Activated CD4-positive, alpha-beta T cell treated with anti-CD3 and anti-CD28 coated beads, Interleukin-2, amount 10 ng/mL, durations not matched to agents 24 days and 14 days (primary cell): ENCODE measurements around the gene TMEM151A. TPM values are rescaled to one million over a fixed set of nuclear protein-coding genes. Genes with fewer than 3 reads are reported as not detected.
"Not testable (repeated sequence)": the region's sequence is repeated elsewhere in the genome, so short reads cannot be mapped to it uniquely, and the experiment has no call there.

ENCODE experiments used
- DNase-seq: peaks from one replicate; pipeline ENCODE4 v3.0.0; 2022
- H3K27ac Mint-ChIP-seq: one replicate; pipeline ENCODE4 v1.8.0; 2022; ENCODE audit warnings: mild to moderate bottlenecking, mixed read lengths
- H3K27me3 Mint-ChIP-seq: one replicate; pipeline ENCODE4 v1.8.0; 2022; ENCODE audit warnings: mixed read lengths
- H3K36me3 Mint-ChIP-seq: one replicate; pipeline ENCODE4 v1.8.0; 2022; ENCODE audit warnings: low read depth, mild to moderate bottlenecking, mixed read lengths
- H3K4me1 Mint-ChIP-seq: one replicate; pipeline ENCODE4 v1.8.0; 2021; ENCODE audit warnings: mixed read lengths
- H3K4me3 Mint-ChIP-seq: one replicate; pipeline ENCODE4 v1.8.0; 2022; ENCODE audit warnings: mild to moderate bottlenecking, moderate library complexity, mixed read lengths
- H3K9me3 Mint-ChIP-seq: one replicate; pipeline ENCODE4 v1.8.0; 2021; ENCODE audit warnings: mixed read lengths
- intact Hi-C: fragments of 100-400 bp; cut with micrococcal nuclease; formaldehyde crosslinking; loops from one replicate; pipeline ENCODE4 v1.15.1; 2023
- total RNA-seq: library from RNA; stranded (reverse); gene quantifications from 2 replicates; pipeline ENCODE4 v1.2.3, GENCODE V29; 2022

Gene TMEM151A
- total RNA-seq = not detected in 2 replicates

DNA sequence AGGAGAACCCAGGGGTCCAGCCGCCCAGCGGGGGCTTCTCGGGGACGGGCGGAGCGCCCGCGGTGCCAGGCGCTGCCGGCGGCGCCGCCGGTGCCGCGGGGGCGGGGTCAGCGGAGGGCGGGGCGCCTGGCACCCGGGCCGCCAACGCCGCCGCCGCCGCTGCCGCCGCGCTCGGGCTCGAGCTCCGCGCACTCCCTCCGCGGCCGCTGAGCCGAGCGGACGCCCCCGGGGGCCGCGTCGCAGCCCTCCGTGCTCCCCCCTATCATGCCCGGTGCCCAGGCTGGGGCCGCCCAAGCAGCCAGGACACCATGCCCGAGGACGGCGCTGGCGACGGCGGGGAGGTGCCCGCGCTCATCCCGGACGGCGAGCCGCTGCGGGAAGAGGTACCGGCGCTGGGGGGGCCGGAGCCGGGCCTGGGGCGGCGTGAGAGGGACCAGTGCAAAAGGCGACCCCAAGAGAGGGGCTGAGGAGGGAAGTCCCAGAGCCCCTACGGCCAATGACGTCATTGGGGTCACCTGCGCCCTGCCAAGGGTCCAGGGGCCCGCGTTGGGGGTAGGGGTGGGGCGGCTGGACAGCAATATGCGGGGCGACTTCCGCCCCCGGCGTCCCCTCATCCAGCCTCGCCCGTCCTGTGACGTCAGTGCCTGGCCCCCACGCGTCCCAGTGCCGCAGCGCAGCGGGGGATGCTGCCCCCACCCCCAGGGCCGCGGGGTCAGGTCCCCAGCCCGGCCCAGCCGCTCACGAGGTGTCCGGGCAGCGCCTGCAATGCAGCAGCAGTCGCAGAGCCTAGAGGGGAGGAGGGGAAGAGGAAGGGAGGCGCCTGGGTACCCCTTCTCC, at the start of gene TMEM151A:
TSS of gene TMEM151A (plus strand) at position 189 of the 837 bp plus-strand sequence. CDS start at position 309, 120 bp downstream.
- peaks cover 4% of the 10 kb centered on the region for H3K36me3 Mint-ChIP-seq
- peak within 1 kb of the TSS; percentile 16 for H3K27ac Mint-ChIP-seq
- H3K27me3 Mint-ChIP-seq = peaks cover 32% of the 10 kb centered on the region
- peak within 1 kb of the TSS; percentile 84 for H3K4me3 Mint-ChIP-seq
- intact Hi-C loops = no loop called here
- H3K4me1 Mint-ChIP-seq = peaks cover 29% of the 10 kb centered on the region
- peak; percentile 75 for DNase-seq
- H3K9me3 Mint-ChIP-seq = peaks cover 4% of the 10 kb centered on the region

- Mint-ChIP-seq H3K27ac (no peak overlapping the region), H3K4me1 (peaks cover 6% of the 10 kb centered on the region), H3K9me3 (no peaks in the 10 kb centered on the region), H3K36me3 (peaks cover 40% of the 10 kb centered on the region), H3K4me3 (no peak overlapping the region), H3K27me3 (no peaks in the 10 kb centered on the region)
- intact Hi-C loops = no loop called here
- DNase-seq = no peak
Observed at GRCh38 chr11:66242095-66242765, 49.5 kb upstream of the TMEM151A start.

GRCh38 chr11:66243782-66244535, 47.7 kb upstream of the TMEM151A start:
- no peak for DNase-seq
- Mint-ChIP-seq H3K27ac (peak overlapping the region; percentile 34), H3K4me3 (no peak overlapping the region), H3K36me3 (peaks cover 33% of the 10 kb centered on the region), H3K27me3 (no peaks in the 10 kb centered on the region), H3K4me1 (peaks cover 4% of the 10 kb centered on the region), H3K9me3 (no peaks in the 10 kb centered on the region)
- intact Hi-C loops = no loop called here

DNA sequence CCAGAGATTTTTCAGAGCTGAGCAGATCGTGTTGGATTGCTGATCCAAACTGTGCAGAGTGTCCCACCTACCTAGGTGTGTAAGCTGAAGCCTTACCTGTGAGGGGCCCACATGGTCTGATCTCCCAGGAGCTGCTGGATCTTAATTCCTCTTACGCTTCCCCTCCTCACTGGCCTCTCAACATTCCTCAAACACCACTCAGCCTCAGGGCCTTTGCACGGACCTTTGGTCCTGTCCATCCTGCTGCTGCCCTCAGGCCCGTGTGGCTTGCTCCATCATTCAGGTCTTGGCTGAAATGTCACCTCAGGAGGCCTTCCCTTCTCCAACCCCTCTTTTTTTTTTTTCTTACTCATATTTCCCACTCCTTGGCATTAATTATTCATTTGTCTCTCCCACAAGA, 44.4 kb upstream of the TMEM151A start:
- H3K4me1 Mint-ChIP-seq = peaks cover 10% of the 10 kb centered on the region
- H3K27me3 Mint-ChIP-seq = no peaks in the 10 kb centered on the region
- peaks cover 24% of the 10 kb centered on the region for H3K36me3 Mint-ChIP-seq
- intact Hi-C loops = no loop called here
- no peak overlapping the region for H3K4me3 Mint-ChIP-seq
- no peak for DNase-seq
- no peaks in the 10 kb centered on the region for H3K9me3 Mint-ChIP-seq
- H3K27ac Mint-ChIP-seq = no peak overlapping the region

DNA sequence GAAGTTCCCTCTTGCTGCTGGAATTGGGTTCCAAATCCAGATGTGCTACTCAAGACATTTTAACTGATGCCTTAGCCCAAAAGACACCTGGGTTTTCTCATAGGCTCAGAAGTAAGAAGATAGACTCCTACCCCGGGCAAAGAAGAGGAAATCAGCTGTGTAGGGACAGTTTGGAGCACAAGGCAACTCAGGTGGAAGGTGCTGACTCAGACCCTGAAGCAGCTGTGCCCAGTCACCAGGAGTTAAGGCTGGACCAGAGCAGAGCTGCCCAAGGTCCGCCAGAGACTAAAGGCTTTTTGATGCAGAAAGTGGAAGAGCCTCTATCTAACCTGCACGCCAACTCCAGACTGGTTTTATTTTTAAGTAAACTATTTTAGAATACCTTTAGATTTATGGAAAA, 43.9 kb upstream of the TMEM151A start:
- Mint-ChIP-seq H3K4me1 (peaks cover 10% of the 10 kb centered on the region), H3K9me3 (no peaks in the 10 kb centered on the region), H3K27me3 (no peaks in the 10 kb centered on the region), H3K4me3 (no peak overlapping the region), H3K36me3 (peaks cover 24% of the 10 kb centered on the region), H3K27ac (no peak overlapping the region)
- DNase-seq = no peak
- intact Hi-C loops = no loop called here

DNA sequence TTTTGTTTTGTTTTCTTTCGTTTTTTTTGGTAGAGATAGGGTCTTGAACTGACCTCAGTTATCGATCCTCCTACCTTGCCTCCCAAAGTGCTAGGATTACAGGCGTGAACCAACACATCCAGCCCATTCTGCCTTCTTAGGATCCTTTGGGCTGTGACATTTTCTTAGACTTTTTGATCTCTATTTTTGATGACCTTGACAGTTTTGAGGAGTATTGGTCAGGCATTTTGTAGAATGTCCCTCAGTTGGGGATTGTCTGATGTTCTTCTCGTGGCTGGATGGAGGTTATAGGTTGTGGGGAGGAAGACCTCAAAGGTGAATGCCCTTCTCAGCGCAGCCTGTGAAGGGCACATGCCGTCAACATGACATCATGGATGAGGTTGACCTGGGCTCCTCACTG, 42.8 kb upstream of the TMEM151A start:
- peaks cover 9% of the 10 kb centered on the region for H3K4me1 Mint-ChIP-seq
- intact Hi-C loops = no loop called here
- no peak for DNase-seq
- H3K27me3 Mint-ChIP-seq = no peaks in the 10 kb centered on the region
- no peaks in the 10 kb centered on the region for H3K9me3 Mint-ChIP-seq
- peaks cover 25% of the 10 kb centered on the region for H3K36me3 Mint-ChIP-seq
- H3K4me3 Mint-ChIP-seq = no peak overlapping the region
- no peak overlapping the region for H3K27ac Mint-ChIP-seq

- no peaks in the 10 kb centered on the region for H3K9me3 Mint-ChIP-seq
- no peaks in the 10 kb centered on the region for H3K27me3 Mint-ChIP-seq
- H3K36me3 Mint-ChIP-seq = peaks cover 15% of the 10 kb centered on the region
- H3K27ac Mint-ChIP-seq = peak overlapping the region; percentile 15
- peaks cover 15% of the 10 kb centered on the region for H3K4me1 Mint-ChIP-seq
- intact Hi-C loops = no loop called here
- no peak for DNase-seq
- H3K4me3 Mint-ChIP-seq = no peak overlapping the region
Observed at GRCh38 chr11:66251809-66252208, 39.9 kb upstream of the TMEM151A start.

- intact Hi-C loops = not testable (repeated sequence)
Observed at GRCh38 chr11:66253081-66253480, 38.6 kb upstream of the TMEM151A start.

DNA sequence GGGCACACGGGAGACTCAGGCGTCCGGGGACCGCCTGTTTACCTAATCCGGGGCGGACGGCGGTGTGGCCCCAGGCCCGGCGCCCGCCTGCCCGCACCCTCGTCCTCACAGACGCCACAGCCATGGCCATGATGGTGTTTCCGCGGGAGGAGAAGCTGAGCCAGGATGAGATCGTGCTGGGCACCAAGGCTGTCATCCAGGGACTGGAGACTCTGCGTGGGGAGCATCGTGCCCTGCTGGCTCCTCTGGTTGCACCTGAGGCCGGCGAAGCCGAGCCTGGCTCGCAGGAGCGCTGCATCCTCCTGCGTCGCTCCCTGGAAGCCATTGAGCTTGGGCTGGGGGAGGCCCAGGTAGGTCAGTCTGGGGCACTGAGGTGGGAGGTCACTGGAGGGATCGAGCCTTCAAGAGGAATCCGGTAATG, 33.2 kb upstream of the TMEM151A start:
- Mint-ChIP-seq H3K4me3 (peak overlapping the region; percentile 96), H3K9me3 (no peaks in the 10 kb centered on the region), H3K27me3 (no peaks in the 10 kb centered on the region), H3K4me1 (peaks cover 25% of the 10 kb centered on the region), H3K36me3 (peaks cover 29% of the 10 kb centered on the region), H3K27ac (peak overlapping the region; percentile 96)
- intact Hi-C loops = loop anchor here (1.0 kb wide), 1 partner anchor 36 kb away; no protein-coding TSS in a partner anchor
- DNase-seq = no peak

More at GRCh38 chr11:66253081-66253480, 38.6 kb upstream of the TMEM151A start:
- Mint-ChIP-seq H3K4me1 (peaks cover 19% of the 10 kb centered on the region), H3K36me3 (peaks cover 12% of the 10 kb centered on the region)
- DNase-seq, H3K27me3 Mint-ChIP-seq, H3K4me3 Mint-ChIP-seq, H3K27ac Mint-ChIP-seq, H3K9me3 Mint-ChIP-seq: not testable (repeated sequence)

- Mint-ChIP-seq H3K27me3 (no peaks in the 10 kb centered on the region), H3K9me3 (no peaks in the 10 kb centered on the region), H3K4me1 (peaks cover 25% of the 10 kb centered on the region), H3K27ac (peak overlapping the region; percentile 36), H3K4me3 (peak overlapping the region; percentile 96), H3K36me3 (peaks cover 32% of the 10 kb centered on the region)
- no peak for DNase-seq
- intact Hi-C loops = no loop called here
Observed at GRCh38 chr11:66259225-66259624, 32.5 kb upstream of the TMEM151A start.

- intact Hi-C loops = no loop called here
- Mint-ChIP-seq H3K27me3 (no peaks in the 10 kb centered on the region), H3K27ac (no peak overlapping the region), H3K36me3 (peaks cover 39% of the 10 kb centered on the region), H3K4me3 (no peak overlapping the region), H3K9me3 (no peaks in the 10 kb centered on the region), H3K4me1 (peaks cover 25% of the 10 kb centered on the region)
- DNase-seq = no peak
Observed at GRCh38 chr11:66259956-66260355, 31.7 kb upstream of the TMEM151A start.

- H3K4me1 Mint-ChIP-seq = peaks cover 18% of the 10 kb centered on the region
- H3K9me3 Mint-ChIP-seq = no peaks in the 10 kb centered on the region
- H3K36me3 Mint-ChIP-seq = peaks cover 41% of the 10 kb centered on the region
- H3K4me3 Mint-ChIP-seq = no peak overlapping the region
- DNase-seq = no peak
- no peaks in the 10 kb centered on the region for H3K27me3 Mint-ChIP-seq
- intact Hi-C loops = no loop called here
- H3K27ac Mint-ChIP-seq = no peak overlapping the region
Observed at GRCh38 chr11:66261578-66261977, 30.1 kb upstream of the TMEM151A start.

GRCh38 chr11:66262191-66262590, 29.5 kb upstream of the TMEM151A start:
- Mint-ChIP-seq H3K4me3 (no peak overlapping the region), H3K9me3 (no peaks in the 10 kb centered on the region), H3K4me1 (peaks cover 15% of the 10 kb centered on the region), H3K27me3 (no peaks in the 10 kb centered on the region), H3K27ac (no peak overlapping the region), H3K36me3 (peaks cover 43% of the 10 kb centered on the region)
- intact Hi-C loops = no loop called here
- DNase-seq = no peak

GRCh38 chr11:66262696-66263095, 29.0 kb upstream of the TMEM151A start:
- H3K4me3 Mint-ChIP-seq = no peak overlapping the region
- H3K36me3 Mint-ChIP-seq = peaks cover 45% of the 10 kb centered on the region
- intact Hi-C loops = no loop called here
- H3K9me3 Mint-ChIP-seq = no peaks in the 10 kb centered on the region
- H3K27me3 Mint-ChIP-seq = no peaks in the 10 kb centered on the region
- H3K27ac Mint-ChIP-seq = no peak overlapping the region
- peaks cover 19% of the 10 kb centered on the region for H3K4me1 Mint-ChIP-seq
- DNase-seq = no peak
